NCI-H2227 (cell line): ENCODE data around the gene ST3GAL3.

Experiments
- DNase-seq: peaks from one replicate; lab custom pipeline; 2025; ENCODE audit not compliant: unreplicated experiment; lab: John Stamatoyannopoulos, UW

The ST3GAL3 gene

DNA sequence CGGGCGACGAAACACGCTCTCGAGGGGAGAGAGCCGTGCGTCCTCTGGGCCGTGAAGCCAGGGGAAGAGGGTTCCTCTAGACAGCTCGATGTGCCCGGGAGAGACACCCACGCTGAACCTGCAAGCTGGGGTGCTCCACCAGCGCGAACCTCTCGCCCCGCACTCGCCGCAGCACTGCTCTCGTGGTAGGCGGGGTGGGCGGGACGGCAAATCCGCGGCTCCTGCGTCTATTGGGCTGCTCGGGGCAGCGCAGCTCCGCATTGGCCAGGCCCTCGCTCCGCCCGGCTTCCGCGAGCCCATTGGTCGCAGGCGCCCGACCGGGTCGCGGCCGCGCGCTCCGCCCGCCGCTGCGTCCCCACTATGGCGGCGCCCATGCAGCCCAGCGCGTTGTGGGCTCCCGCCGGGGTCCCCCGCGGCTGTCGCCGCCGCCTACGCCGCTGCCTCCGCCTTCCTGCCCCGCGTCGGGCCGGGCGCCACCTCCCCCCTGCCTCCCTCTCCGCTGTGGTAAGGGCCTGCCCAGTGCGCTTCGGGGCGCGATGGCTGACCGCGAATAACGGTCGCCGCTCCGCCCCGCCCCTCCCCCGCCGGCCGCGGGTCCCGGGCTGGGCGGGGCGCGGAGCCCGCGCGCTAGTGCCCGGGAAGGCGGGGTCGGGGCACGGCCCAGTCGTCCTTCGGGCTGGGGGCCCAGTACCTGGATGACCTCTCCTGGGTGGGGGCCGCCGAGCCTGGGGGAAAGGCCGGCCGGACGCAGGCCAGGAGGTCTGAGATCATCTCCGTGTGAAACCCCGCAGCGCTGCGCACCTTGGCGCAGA lies at the start of gene ST3GAL3:
Gene ST3GAL3 (plus strand): TSS at position 347 of the 812 bp plus-strand sequence. CDS start 28,727 bp downstream, outside the sequence.
- DNase-seq: peak; percentile 96

DNA sequence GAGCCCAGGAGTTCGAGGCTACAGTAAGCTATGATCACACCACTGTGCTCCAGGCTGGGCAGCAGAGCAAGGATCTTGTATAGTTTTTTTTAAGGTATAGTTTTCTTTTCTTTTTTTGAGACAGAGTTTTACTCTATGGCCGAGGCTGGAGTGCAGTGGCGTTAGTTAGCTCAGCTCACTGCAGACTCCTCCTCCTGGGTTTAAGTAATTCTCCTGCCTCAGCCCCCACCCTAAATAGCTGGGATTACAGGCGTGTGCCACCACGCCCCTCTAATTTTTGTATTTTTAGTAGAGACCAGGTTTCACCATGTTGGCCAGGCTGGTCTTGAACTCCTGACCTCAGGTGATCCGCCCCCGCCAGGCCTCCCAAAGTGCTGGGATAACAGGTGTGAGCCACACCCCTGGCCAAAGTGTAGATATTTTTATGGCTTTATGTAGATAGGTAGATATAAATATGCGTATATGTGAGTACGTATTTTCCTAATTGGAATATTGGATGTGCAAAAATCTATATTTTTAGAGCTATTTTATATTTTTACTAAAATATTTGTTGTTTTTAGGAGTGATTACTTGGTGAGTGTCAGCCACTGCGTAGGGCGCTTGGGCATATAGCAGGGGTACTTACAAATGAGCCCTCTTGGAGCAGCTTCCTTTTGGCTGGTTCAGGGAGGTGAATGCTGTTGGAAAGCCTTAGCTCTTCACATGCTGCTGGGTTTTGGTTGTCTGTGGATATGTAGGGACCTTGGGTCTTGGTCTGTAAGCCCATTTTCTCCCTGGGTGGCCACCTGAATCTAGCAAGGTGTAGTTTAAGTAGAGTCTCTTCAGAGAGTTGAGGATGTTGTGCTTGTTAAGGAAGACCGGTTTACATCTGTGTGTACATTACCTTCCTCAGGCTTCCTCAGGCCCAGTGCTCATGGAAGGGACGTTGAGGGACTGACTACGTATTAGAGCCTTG lies 47.8 kb upstream of the ST3GAL3 start:
- DNase-seq: no peak

DNA sequence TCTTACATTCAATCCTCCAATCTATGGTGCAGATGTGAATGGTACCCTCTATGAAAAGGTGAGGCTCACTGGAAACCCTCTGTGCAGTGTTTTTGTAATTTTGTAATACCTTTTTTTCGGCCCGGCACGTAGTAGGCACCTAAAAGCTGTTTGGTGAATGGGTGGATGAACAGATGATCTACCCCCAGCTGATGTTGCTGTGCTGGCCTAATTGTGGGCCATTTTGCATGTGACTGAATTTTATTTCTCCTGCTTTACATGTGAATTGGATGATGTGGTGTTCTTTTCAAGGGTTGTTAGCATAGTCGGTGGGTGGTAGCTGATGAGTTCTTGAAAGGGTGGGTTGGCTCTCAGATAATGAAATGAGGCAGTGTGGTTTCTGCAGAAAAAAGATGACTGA lies 47.0 kb upstream of the ST3GAL3 start:
- no peak for DNase-seq

GRCh38 chr1:43664369-43664768 lies 43.0 kb upstream of the ST3GAL3 start:
- DNase-seq: no peak

GRCh38 chr1:43666608-43667007 lies 40.7 kb upstream of the ST3GAL3 start:
- DNase-seq: no peak

GRCh38 chr1:43668956-43669355 lies 38.4 kb upstream of the ST3GAL3 start:
- no peak for DNase-seq

DNA sequence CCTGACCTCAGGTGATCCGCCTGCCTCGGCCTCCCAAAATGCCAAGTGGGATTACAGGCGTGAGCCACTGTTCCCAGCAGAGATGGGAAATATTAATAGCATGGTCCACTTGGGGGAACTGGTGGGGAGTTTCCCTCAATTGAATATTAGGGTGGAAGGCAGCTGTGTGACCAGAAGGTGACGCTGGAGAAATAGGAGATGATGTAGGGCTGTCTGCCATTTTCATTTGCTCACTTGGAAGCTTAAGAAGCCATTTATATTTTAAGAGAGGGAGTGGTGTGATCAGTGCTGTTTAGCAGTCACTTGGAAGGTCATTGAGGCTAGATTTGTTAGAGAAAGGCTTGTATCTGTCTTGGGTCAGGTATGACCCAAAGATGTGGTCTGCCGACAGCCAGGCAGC lies 37.5 kb upstream of the ST3GAL3 start:
- no peak for DNase-seq

- no peak for DNase-seq
These were observed 36.1 kb upstream of the ST3GAL3 start for GRCh38 chr1:43671193-43671592.

GRCh38 chr1:43671626-43672330 lies 35.6 kb upstream of the ST3GAL3 start:
- DNase-seq: no peak

- DNase-seq: no peak
These were observed 34.1 kb upstream of the ST3GAL3 start for GRCh38 chr1:43673261-43673660.

GRCh38 chr1:43678940-43679339 lies 28.4 kb upstream of the ST3GAL3 start:
- DNase-seq: no peak

DNA sequence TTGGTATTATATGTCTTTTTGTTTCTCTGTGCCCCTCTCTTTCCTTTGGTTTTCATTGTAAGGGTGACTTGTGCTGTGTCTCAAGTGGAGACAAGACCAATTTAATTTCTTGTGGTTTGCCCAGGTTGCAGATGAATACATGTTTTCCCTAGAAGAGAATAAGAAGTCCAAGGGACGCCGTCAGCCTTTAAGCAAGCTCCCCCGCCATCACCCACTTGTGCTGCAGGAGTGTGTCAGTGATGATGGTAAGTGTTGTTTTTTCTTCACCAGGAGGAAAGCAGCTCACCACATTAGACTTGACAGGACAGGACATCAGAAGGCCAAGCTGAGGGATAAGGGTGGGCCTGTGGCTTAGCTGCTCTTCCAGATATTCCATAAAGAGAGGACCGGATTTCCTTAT lies 23.8 kb upstream of the ST3GAL3 start:
- DNase-seq: no peak

DNA sequence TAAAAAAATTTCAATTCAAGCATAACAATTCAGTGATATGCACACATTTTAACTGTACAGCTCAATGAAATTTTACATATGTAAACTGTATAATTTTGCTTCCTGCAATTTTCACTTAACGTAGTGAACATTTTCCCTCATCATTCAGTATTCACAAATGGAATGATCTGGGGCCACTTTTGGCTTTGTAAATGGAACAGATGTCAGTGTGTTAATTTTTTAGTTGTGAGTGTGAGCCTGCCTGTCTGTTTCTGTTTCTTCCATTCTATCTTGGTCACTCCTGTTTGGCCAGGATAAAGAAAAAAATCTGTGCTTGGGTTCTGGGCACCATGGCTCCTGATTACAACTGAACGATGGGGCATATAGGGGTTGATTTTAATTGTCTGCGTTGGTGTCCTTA lies 20.5 kb upstream of the ST3GAL3 start:
- no peak for DNase-seq

DNA sequence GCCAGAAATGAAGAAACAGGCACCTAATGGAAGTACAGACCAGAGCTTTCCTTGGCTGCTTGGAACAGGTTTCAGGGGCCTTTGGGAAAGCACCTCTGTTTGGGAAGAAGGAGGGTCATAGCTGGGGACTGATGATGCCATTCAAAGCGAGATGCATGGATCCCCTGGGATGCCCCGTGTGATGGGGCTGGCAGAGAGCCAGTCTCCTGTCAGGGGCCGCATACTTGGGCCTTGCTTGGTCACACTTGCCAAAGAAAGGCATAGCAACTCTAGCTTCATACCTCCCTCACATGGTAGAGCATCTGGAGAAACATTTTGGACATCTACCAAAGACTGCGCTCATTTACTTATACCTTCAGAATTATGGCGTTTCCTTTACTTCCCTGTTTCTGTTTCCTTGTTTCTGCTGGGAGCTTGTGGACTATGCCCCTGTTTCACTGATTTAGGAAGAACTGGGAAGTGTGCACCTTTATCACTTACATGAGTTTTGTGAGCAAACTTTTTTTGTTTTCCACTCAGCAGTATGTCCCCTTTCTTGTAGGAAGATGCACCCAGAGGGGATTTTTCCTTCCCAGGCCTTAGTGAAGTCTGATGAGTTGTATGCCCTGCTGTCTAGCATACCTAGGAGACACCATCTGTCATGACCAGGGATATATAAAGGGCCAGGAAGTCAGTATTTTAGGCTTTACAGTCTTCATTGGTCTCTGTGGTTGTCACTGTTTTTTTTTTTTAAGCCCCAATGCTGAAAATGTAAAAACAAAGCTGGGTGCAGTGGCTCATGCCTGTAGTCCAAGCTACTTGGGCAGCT lies 19.8 kb upstream of the ST3GAL3 start:
- DNase-seq: no peak

- no peak for DNase-seq
These were observed 19.3 kb upstream of the ST3GAL3 start for GRCh38 chr1:43688109-43688387.

DNA sequence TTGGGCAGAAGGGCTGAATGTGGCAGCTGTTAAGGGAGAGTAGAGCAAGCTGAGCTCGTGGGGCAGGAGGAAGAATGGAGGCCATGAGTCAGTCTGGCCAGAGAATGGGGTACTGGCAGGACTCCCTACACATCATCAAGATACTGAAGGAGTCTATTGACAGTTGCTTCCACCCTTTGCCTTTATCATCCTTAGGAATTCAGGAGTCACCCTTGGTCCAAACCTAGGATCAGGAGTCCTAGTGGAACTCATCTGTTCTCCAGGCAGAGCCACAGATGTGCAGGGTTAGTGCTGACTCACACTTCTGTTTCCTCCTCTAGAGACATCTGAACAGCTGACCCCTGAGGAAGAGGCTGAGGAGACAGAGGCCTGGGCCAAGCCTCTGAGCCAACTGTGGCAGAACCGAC lies 18.7 kb upstream of the ST3GAL3 start:
- DNase-seq: no peak

- DNase-seq: no peak
These were observed 18.0 kb upstream of the ST3GAL3 start for GRCh38 chr1:43689289-43689688.

GRCh38 chr1:43691871-43692815 lies 15.2 kb upstream of the ST3GAL3 start:
- no peak for DNase-seq

DNA sequence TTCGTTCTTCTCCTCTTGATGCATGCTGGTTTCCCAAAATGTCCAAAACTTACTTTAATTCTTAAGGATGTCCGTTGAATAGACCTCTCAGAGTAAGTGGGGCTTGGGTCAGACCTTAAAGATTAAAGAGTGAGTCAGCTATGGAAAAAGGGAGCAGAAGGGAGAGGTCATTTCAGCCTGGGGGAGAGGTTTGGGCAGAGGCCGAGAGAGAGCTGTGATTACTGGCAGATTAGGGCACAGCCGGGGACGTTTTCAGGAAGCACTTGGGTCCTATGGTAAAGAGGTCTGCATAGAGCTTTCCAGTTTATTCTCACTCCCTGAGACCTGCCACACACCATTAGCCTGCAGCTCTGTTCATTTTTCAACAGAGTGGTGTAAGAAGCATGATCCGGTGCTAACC lies 14.0 kb upstream of the ST3GAL3 start:
- no peak for DNase-seq

- no peak for DNase-seq
These were observed 8.1 kb upstream of the ST3GAL3 start for GRCh38 chr1:43699281-43699680.
